ENCODE results near the gene MED13L. TPM values are rescaled to one million over a fixed set of nuclear protein-coding genes. Genes with fewer than 3 reads are reported as not detected.
A peak's percentile ranks its signal among the peaks of the same experiment; 100 is the strongest.

The MED13L gene
- polyA plus RNA-seq, 1 of the 3 experiments (the other 2 are of a cell fraction): 17.1 TPM

DNA sequence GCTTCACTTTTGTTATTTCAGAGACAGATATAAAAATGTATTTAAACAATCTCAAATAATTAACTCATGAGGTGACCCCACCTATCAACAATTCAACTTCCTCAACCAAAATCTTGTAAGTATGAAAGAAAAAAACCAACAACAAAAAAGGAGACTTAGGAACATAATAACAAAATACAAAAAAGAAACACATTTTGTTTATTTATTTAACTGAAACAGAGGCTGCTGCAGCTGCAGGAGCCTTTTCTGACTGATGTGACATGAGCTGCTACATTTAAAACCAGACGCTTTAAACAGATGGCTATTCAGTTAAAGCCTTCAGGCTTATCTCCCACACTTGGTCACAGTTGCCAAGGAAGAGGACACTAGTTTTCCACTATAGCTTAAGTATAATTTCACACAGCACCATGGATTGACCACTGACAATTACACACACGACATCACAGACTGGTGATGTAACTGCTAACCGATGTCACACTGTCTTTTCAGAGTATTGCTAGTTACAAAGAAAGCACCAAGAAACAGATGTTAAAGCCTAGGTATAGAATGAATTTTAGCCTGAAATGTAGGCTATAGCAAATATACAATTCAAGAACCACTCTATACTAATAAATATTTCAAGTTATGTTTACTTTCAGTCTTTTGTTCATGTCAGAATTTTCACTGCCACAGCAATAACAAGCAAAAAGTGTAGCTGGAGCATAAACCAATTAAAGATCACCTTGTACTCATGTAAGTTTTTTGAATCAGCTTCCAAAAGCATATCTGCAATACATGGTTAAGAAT, 113.0 kb downstream of the MED13L start (continued):
- TF ChIP-seq NFIC (IDR thresholded peaks at IDR 0.05; ENCODE audit: borderline replicate concordance): no peak
- TF ChIP-seq FOXM1 (IDR thresholded peaks at IDR 0.05; ENCODE audit: low read depth): no peak
- no peak for TF ChIP-seq GABPA (IDR thresholded peaks at IDR 0.05; ENCODE audit: low read depth)
- TF ChIP-seq, protein P1, sequence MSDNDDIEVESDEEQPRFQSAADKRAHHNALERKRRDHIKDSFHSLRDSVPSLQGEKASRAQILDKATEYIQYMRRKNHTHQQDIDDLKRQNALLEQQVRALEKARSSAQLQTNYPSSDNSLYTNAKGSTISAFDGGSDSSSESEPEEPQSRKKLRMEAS (IDR thresholded peaks at IDR 0.05; ENCODE audit: low read depth): no peak
- TF ChIP-seq, protein P2, sequence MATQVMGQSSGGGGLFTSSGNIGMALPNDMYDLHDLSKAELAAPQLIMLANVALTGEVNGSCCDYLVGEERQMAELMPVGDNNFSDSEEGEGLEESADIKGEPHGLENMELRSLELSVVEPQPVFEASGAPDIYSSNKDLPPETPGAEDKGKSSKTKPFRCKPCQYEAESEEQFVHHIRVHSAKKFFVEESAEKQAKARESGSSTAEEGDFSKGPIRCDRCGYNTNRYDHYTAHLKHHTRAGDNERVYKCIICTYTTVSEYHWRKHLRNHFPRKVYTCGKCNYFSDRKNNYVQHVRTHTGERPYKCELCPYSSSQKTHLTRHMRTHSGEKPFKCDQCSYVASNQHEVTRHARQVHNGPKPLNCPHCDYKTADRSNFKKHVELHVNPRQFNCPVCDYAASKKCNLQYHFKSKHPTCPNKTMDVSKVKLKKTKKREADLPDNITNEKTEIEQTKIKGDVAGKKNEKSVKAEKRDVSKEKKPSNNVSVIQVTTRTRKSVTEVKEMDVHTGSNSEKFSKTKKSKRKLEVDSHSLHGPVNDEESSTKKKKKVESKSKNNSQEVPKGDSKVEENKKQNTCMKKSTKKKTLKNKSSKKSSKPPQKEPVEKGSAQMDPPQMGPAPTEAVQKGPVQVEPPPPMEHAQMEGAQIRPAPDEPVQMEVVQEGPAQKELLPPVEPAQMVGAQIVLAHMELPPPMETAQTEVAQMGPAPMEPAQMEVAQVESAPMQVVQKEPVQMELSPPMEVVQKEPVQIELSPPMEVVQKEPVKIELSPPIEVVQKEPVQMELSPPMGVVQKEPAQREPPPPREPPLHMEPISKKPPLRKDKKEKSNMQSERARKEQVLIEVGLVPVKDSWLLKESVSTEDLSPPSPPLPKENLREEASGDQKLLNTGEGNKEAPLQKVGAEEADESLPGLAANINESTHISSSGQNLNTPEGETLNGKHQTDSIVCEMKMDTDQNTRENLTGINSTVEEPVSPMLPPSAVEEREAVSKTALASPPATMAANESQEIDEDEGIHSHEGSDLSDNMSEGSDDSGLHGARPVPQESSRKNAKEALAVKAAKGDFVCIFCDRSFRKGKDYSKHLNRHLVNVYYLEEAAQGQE (IDR thresholded peaks at IDR 0.05; ENCODE audit: low read depth, low read length): no peak
- peak; percentile 74; the same call in 1 of the 2 replicates for TF ChIP-seq MXI1 (IDR thresholded peaks at IDR 0.05; ENCODE audit: low read depth, low read length)
- TF ChIP-seq YY1 (IDR thresholded peaks at IDR 0.05; ENCODE audit: low read depth): no peak
- TF ChIP-seq TCF12 (IDR thresholded peaks at IDR 0.05): no peak; the same call in 1 of the 2 replicates
- TF ChIP-seq, protein P3, sequence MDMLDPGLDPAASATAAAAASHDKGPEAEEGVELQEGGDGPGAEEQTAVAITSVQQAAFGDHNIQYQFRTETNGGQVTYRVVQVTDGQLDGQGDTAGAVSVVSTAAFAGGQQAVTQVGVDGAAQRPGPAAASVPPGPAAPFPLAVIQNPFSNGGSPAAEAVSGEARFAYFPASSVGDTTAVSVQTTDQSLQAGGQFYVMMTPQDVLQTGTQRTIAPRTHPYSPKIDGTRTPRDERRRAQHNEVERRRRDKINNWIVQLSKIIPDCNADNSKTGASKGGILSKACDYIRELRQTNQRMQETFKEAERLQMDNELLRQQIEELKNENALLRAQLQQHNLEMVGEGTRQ (IDR thresholded peaks at IDR 0.05; ENCODE audit: borderline replicate concordance, low read depth, low read length): no peak
- peak; percentile 72; the same call in 1 of the 2 replicates for TF ChIP-seq RFX5 (IDR thresholded peaks at IDR 0.05; ENCODE audit: low read length)
- TF ChIP-seq EZH2phosphoT487 (IDR thresholded peaks at IDR 0.05; ENCODE audit: borderline replicate concordance, low read depth): no peak
- TF ChIP-seq, protein P4, sequence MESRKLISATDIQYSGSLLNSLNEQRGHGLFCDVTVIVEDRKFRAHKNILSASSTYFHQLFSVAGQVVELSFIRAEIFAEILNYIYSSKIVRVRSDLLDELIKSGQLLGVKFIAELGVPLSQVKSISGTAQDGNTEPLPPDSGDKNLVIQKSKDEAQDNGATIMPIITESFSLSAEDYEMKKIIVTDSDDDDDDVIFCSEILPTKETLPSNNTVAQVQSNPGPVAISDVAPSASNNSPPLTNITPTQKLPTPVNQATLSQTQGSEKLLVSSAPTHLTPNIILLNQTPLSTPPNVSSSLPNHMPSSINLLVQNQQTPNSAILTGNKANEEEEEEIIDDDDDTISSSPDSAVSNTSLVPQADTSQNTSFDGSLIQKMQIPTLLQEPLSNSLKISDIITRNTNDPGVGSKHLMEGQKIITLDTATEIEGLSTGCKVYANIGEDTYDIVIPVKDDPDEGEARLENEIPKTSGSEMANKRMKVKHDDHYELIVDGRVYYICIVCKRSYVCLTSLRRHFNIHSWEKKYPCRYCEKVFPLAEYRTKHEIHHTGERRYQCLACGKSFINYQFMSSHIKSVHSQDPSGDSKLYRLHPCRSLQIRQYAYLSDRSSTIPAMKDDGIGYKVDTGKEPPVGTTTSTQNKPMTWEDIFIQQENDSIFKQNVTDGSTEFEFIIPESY (IDR thresholded peaks at IDR 0.05; ENCODE audit: borderline replicate concordance, low read depth): no peak
- TF ChIP-seq SIN3A (IDR thresholded peaks at IDR 0.05; ENCODE audit: borderline replicate concordance, low read depth, low read length): no peak
- TF ChIP-seq GATA2 (CRISPR knock-in tag; IDR thresholded peaks at IDR 0.05): peak; percentile 58
- TF ChIP-seq SMC3 (IDR thresholded peaks at IDR 0.05; ENCODE audit: low read depth, low read length): no peak
- TF ChIP-seq, protein P5, sequence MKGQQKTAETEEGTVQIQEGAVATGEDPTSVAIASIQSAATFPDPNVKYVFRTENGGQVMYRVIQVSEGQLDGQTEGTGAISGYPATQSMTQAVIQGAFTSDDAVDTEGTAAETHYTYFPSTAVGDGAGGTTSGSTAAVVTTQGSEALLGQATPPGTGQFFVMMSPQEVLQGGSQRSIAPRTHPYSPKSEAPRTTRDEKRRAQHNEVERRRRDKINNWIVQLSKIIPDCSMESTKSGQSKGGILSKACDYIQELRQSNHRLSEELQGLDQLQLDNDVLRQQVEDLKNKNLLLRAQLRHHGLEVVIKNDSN (IDR thresholded peaks at IDR 0.05; ENCODE audit: borderline replicate concordance, low read depth): no peak
- TF ChIP-seq, protein P6, sequence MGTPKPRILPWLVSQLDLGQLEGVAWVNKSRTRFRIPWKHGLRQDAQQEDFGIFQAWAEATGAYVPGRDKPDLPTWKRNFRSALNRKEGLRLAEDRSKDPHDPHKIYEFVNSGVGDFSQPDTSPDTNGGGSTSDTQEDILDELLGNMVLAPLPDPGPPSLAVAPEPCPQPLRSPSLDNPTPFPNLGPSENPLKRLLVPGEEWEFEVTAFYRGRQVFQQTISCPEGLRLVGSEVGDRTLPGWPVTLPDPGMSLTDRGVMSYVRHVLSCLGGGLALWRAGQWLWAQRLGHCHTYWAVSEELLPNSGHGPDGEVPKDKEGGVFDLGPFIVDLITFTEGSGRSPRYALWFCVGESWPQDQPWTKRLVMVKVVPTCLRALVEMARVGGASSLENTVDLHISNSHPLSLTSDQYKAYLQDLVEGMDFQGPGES (IDR thresholded peaks at IDR 0.05; ENCODE audit: low read depth, low read length): no peak
- TF ChIP-seq FOSL2 (IDR thresholded peaks at IDR 0.05; ENCODE audit: borderline replicate concordance, low read depth): no peak

All from SK-N-SH (cell line).